PC-9 (cell line): ENCODE measurements around the gene MUSK. TPM values are rescaled to one million over a fixed set of nuclear protein-coding genes. Genes with fewer than 3 reads are reported as not detected.

Experiments
- BruUV-seq: library from RNA; stranded (reverse); fragments of 400-500 nt; replicated peaks from 2 replicates; lab custom pipeline; 2021; lab: Mats Ljungman, UMichigan
- CTCF ChIA-PET: fragments of 300-600 bp; sonication (Branson Sonifier 250); formaldehyde crosslinking; loops from one replicate; lab custom pipeline; 2022; ENCODE audit warnings: antibody characterized with exemption; lab: Charles Lee
- POLR2A ChIA-PET: fragments of 300-600 bp; sonication (Branson Sonifier 250); formaldehyde crosslinking; loops from one replicate; lab custom pipeline; 2022; ENCODE audit warnings: antibody characterized with exemption; ENCODE audit not compliant: unreplicated experiment; lab: Charles Lee
- DNase-seq, 2 experiments: peaks; one replicate each; pipeline versions ENCODE4 v3.0.0 to v3.0.0-alpha.2; 2015 to 2022; ENCODE audit warnings: mixed read lengths in 1 of 2
- H2AFZ ChIP-seq: fragments of 200-600 bp; sonication (generic); 2 replicates; pipeline ENCODE4 v1.8.1; 2017; ENCODE audit warnings: antibody characterized with exemption
- H3F3A ChIP-seq: fragments of 200-600 bp; sonication (generic); 2 replicates; pipeline ENCODE4 v1.8.1; 2017; ENCODE audit warnings: antibody characterized with exemption, mild to moderate bottlenecking, low read depth; ENCODE audit not compliant: insufficient read depth
- H3K27ac ChIP-seq: fragments of 200-600 bp; sonication (generic); 2 replicates; pipeline ENCODE4 v1.6.1; 2016; ENCODE audit warnings: mixed run types
- H3K27me3 ChIP-seq: fragments of 200-600 bp; sonication (generic); 2 replicates; pipeline ENCODE4 v1.6.1; 2016; ENCODE audit warnings: low read depth, mixed run types; ENCODE audit not compliant: insufficient read depth
- H3K36me3 ChIP-seq: fragments of 200-600 bp; sonication (generic); 2 replicates; pipeline ENCODE4 v1.6.1; 2016; ENCODE audit warnings: low read depth, mixed run types
- H3K4me1 ChIP-seq: fragments of 200-600 bp; sonication (generic); replicated peaks from 2 replicates; pipeline ENCODE4 v1.6.1; 2016; ENCODE audit warnings: mixed run types; ENCODE audit not compliant: insufficient read depth
- H3K4me2 ChIP-seq: fragments of 200-600 bp; sonication (generic); 2 replicates; pipeline ENCODE4 v1.6.1; 2017; ENCODE audit warnings: mixed run types
- H3K4me3 ChIP-seq: fragments of 200-600 bp; sonication (generic); 2 replicates; pipeline ENCODE4 v1.6.1; 2016; ENCODE audit warnings: mixed run types
- H3K79me2 ChIP-seq: fragments of 200-600 bp; sonication (generic); 2 replicates; pipeline ENCODE4 v1.6.1; 2017; ENCODE audit warnings: low read depth, mixed run types
- H3K9me2 ChIP-seq: fragments of 200-600 bp; sonication (generic); 2 replicates; pipeline ENCODE4 v1.8.1; 2017; ENCODE audit warnings: mild to moderate bottlenecking; ENCODE audit not compliant: insufficient read depth
- H3K9me3 ChIP-seq: fragments of 200-600 bp; sonication (generic); 2 replicates; pipeline ENCODE4 v1.8.1; 2016; ENCODE audit warnings: low read depth; ENCODE audit not compliant: insufficient read depth
- H4K20me1 ChIP-seq: fragments of 200-600 bp; sonication (generic); 2 replicates; pipeline ENCODE4 v1.8.1; 2017; ENCODE audit not compliant: insufficient read depth
- CTCF ChIP-seq: fragments of 200-600 bp; sonication (generic); conservative IDR thresholded peaks from 2 replicates; pipeline ENCODE4 v1.6.1; 2017; ENCODE audit warnings: mixed run types, antibody characterized with exemption, mild to moderate bottlenecking, moderate library complexity
- EZH2 ChIP-seq: fragments of 200-600 bp; sonication (generic); IDR thresholded peaks from 2 replicates; pipeline ENCODE4 v1.8.0; 2017; ENCODE audit warnings: antibody characterized with exemption, low read depth
- intact Hi-C: fragments of 100-400 bp; cut with micrococcal nuclease; formaldehyde crosslinking; loops from one replicate; pipeline ENCODE4 v1.10.0; 2022; ENCODE audit not compliant: unreplicated experiment
- total RNA-seq: library from RNA; stranded (reverse); gene quantifications from 2 replicates; pipeline ENCODE4 v1.2.3, GENCODE V29; 2021

Gene MUSK
- total RNA-seq, 1 experiment from 2014 or later, result not detected

DNA sequence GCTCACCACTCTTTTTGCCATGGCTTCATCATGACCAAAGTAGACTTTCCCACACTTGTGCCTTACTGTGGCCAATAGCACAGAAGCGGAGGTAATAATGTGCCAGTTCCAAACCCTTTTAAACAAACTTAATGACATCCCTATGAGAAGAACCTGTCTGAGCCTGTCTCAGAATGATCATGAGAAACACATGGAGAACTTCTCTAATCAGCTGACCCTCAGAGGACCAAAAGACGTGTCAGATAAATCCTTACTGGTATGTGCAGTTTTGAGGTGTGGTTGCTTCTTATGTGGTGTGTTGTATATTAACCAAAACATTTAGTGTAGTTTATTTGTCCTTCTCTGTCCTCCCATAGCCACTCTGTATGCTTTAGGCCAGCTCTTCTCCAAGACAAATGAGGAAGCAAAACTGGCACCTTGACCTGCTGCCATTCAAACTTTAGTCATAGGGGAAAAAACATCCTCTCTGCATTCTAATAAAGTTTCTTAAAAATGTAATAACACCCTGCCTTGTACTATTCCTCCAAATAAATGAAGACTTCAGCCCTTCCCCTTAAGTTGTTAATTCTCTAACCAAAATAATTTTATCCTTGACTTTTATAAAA is 168.9 kb downstream of the MUSK start:
- no peak for DNase-seq
- no peak for TF ChIP-seq EZH2
- TF ChIP-seq CTCF, result no peak
- Histone ChIP-seq H3K79me2 (no peaks in the 10 kb centered on the region), H3K4me1 (peaks cover 7% of the 10 kb centered on the region; the same call in 1 of the 2 replicates), H4K20me1 (no peaks in the 10 kb centered on the region), H3K9me3 (0 out of 2 replicates have a peak, but pooled peaks cover 3% of the 10 kb centered on the region), H3K4me2 (no peak overlapping the region), H3K9me2 (no peaks in the 10 kb centered on the region), H3K27me3 (no peaks in the 10 kb centered on the region), H3K4me3 (no peak overlapping the region), H3K36me3 (no peaks in the 10 kb centered on the region), H3K27ac (no peak overlapping the region), H2AFZ (no peak overlapping the region), H3F3A (no peaks in the 10 kb centered on the region)
- CTCF ChIA-PET, result no interaction called here
- no TSS peak for BruUV-seq
- POLR2A ChIA-PET, result no interaction called here
- intact Hi-C loops, result loop anchor here (10.0 kb wide), 1 partner anchor 93 kb away; no protein-coding TSS in a partner anchor

DNA sequence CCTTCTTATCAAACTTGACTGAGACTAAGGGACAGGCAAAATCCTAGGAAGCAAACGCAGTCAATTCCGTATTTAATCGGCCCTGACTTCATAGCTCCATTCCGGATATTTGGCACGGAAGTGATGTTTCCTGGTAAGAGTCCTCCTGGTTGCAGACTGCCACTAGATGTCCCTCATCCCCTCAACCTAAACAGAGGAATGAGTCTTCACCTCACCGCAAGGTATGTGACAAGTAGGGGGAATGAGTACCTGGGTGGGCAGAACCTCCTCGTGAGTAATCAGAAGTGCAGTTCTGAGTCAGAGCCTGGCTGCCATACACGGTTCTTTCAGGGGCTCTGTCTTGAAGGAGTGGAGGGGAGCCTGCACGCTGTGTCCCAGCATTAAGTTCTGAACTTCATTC is 173.6 kb downstream of the MUSK start:
- CTCF ChIA-PET, result no interaction called here
- Histone ChIP-seq H3K4me1 (no peaks in the 10 kb centered on the region), H3K9me2 (no peaks in the 10 kb centered on the region), H4K20me1 (no peaks in the 10 kb centered on the region), H3K36me3 (no peaks in the 10 kb centered on the region), H3K4me2 (no peak overlapping the region), H3K79me2 (no peaks in the 10 kb centered on the region), H3K27me3 (no peaks in the 10 kb centered on the region), H3F3A (no peaks in the 10 kb centered on the region), H3K9me3 (peaks cover 3% of the 10 kb centered on the region; the same call in 1 of the 2 replicates), H3K4me3 (no peak overlapping the region), H3K27ac (no peak overlapping the region), H2AFZ (no peak overlapping the region)
- TF ChIP-seq EZH2 (no peak), CTCF (no peak)
- POLR2A ChIA-PET, result no interaction called here
- peak in 1 of 2 experiments; percentile 18 for DNase-seq
- no TSS peak for BruUV-seq
- intact Hi-C loops, result loop anchor here (1.0 kb wide), 1 partner anchor 457 kb away; no protein-coding TSS in a partner anchor

- Histone ChIP-seq H3F3A (no peaks in the 10 kb centered on the region), H3K4me1 (no peaks in the 10 kb centered on the region), H3K36me3 (no peaks in the 10 kb centered on the region), H4K20me1 (no peaks in the 10 kb centered on the region), H3K9me2 (no peaks in the 10 kb centered on the region), H3K4me2 (no peak overlapping the region), H3K27ac (no peak overlapping the region), H3K4me3 (no peak overlapping the region), H2AFZ (no peak overlapping the region), H3K9me3 (peaks cover 3% of the 10 kb centered on the region; the same call in 1 of the 2 replicates), H3K79me2 (no peaks in the 10 kb centered on the region), H3K27me3 (no peaks in the 10 kb centered on the region)
- DNase-seq, result no peak
- ChIA-PET CTCF (no interaction called here), POLR2A (no interaction called here)
- no peak for TF ChIP-seq EZH2
- no peak for TF ChIP-seq CTCF
- intact Hi-C loops, result loop anchor here (1.0 kb wide), 1 partner anchor 456 kb away; no protein-coding TSS in a partner anchor
- BruUV-seq, result no TSS peak
These were observed 174.4 kb downstream of the MUSK start for GRCh38 chr9:110842986-110843385.
